Stimulated activated CD8-positive, alpha-beta memory T cell treated with anti-CD3 and anti-CD28 coated beads, Interleukin-2, amount 100 ng/mL, for 48 hours (primary cell): Measurements from ENCODE around the gene B3GAT3.
A peak's percentile ranks its signal among the peaks of the same experiment; 100 is the strongest.
"Not testable (repeated sequence)": the region's sequence is repeated elsewhere in the genome, so short reads cannot be mapped to it uniquely, and the experiment has no call there.

Source experiments
- DNase-seq, 2 donors: peaks; one replicate each; pipeline ENCODE4 v3.0.0-alpha.2; 2020; ENCODE audit warnings: low read depth in 2 of 2

Gene B3GAT3

DNA sequence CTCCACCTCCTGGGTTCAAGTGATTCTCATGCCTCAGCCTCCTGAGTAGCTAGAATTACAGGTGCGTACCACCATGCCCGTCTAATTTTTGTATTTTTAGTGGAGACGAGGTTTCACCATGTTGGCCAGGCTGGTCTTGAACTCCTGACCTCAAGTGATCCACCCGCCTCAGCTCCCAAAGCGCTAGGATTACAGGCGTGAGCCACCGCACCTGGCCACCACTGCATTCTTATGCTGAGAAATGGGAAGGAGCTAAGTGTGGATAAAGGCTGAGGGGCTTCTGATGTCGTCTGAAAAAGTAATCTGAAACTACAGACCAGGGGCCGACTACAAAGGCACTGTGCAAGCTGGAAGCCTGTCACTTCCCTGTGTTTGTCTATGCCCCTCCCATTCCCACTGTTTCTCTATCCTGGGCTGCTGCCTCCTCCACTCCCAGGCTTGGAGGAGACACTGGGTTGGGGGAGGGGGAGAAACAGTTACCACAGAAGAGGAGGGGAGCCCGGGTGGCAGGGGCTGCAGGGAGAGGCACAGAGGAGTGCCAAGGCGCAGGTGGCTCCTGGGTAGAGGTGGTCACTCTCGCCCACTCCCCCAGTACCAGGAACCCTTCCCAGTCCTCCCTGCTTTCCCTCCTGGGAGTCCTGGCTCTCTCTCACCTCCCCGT is 17.2 kb downstream of the B3GAT3 start:
- DNase-seq, result no peak

DNA sequence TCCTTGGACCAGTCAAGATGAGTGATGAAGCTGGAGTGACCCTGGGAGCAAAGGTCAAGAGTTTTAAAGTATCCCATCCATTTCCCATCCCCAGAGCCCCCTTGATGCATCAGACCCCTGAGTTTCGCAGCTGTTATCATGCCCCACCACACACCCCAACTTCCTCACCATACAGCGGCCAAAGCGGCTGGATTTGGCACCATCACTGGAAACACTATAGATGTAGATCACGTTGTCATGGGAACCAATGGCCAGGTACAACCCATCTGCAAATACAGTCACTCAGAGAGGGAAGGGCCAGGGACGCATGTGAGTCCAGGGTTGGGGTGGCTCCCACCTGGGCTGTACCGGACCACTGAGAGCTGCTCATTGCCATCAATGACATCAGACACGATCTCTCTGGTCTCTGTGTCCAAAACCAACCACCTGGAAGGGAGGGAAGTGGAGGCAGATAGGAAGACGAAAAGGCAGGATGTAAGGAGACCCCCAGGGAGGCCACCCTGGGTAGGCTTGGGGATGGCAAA is 17.9 kb downstream of the B3GAT3 start:
- DNase-seq, result no peak

- DNase-seq, result no peak
Measured at GRCh38 chr11:62603072-62603408, 18.7 kb downstream of the B3GAT3 start.

GRCh38 chr11:62602141-62603071 is 19.4 kb downstream of the B3GAT3 start:
- peak in 1 of 2 donors; percentile 34 for DNase-seq

GRCh38 chr11:62601372-62602140 is 20.2 kb downstream of the B3GAT3 start, which contains the start of gene MTA2:
MTA2 (minus strand) TSS chr11:62601865; CDS start chr11:62601450, 415 bp downstream.
- peak; percentile 96 to 100 for DNase-seq

GRCh38 chr11:62601122-62601371 is 20.7 kb downstream of the B3GAT3 start:
- DNase-seq, result peak; percentile 27 to 32

- no peak for DNase-seq
Measured at GRCh38 chr11:62600367-62601121, 21.2 kb downstream of the B3GAT3 start.

DNA sequence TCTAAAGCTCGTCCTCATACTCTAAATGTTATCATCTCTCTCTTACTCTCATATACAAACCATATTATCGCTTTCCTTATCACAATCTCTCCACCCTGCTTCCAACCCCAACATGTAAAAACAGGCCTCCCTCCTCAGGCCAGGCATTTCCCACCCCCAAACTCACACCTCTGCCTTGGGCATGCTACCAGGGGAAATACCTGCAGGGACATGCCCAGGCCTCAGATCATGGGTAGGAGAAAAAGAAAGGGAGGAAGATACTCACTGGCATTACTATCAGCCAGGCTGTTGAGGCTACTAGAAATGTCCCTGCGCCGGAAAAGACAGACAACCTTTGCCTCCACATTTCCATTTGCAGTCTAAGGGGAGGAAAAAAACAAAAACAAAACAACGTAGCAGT is 21.9 kb downstream of the B3GAT3 start:
- no peak for DNase-seq

DNA sequence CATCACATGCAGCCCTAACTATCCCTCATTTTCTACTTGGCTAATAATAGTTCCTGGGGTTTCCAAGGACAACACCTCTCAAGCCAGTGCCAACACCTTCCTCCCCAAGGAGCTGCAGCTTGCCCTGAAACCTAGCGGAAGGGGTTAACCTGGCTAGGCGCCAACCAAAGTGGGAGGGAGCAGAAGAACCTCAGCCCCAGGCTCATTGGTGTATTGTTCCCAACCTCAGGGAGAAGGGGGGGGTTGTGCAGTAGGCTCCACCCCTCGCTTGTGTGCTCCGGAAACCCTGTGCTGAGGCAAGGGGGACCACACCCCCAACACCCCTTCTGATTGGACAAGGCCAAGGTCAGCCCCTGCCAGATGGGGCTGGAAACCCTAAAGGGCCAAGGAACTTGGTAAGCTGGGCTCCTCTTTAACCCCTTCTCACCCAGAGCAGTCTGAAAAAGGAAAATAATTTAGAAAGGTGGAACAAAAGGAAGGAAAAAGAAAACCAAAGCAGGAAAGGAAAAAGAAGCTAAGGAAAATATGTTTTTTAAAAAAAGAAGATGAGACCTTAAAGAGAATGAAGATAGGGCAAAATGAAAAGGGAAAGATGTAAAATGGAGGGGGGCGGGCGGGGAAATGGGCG is 22.6 kb downstream of the B3GAT3 start:
- DNase-seq, result peak; percentile 92

- no peak for DNase-seq
Measured at GRCh38 chr11:62595124-62595523, 26.7 kb downstream of the B3GAT3 start.

GRCh38 chr11:62593434-62594044 is 28.2 kb downstream of the B3GAT3 start:
- peak; percentile 64 to 72 for DNase-seq

GRCh38 chr11:62592989-62593421 is 28.8 kb downstream of the B3GAT3 start:
- no peak for DNase-seq

GRCh38 chr11:62592146-62592815 is 29.5 kb downstream of the B3GAT3 start:
- no peak for DNase-seq

GRCh38 chr11:62591448-62592145 is 30.2 kb downstream of the B3GAT3 start, which contains the start of gene TUT1:
TUT1 (minus strand) TSS chr11:62591523; CDS start chr11:62591485, 38 bp downstream.
- peak; percentile 86 to 88 for DNase-seq

GRCh38 chr11:62588966-62589637 is 32.7 kb downstream of the B3GAT3 start:
- no peak for DNase-seq

- DNase-seq, result not testable (repeated sequence)
Measured at GRCh38 chr11:62585356-62585755, 36.4 kb downstream of the B3GAT3 start.

DNA sequence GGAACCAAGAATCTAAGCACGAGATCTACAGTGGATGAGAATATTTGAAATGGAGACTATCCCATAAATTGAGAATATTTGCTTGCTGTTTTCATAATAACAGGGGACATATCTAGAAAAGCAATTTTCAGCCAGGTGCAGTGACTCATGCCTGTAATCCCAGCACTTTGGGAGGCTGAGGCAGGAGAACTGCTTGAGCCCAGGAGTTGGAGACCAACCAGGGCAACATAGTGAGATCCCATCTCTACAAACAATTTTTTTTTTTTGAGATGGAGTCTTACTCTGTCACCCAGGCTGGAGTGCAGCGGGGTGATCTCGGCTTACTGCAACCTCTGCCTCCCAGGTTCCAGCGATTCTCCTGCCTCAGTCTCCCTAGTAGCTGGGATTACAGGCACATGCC is 40.1 kb downstream of the B3GAT3 start:
- DNase-seq, result not testable (repeated sequence)

DNA sequence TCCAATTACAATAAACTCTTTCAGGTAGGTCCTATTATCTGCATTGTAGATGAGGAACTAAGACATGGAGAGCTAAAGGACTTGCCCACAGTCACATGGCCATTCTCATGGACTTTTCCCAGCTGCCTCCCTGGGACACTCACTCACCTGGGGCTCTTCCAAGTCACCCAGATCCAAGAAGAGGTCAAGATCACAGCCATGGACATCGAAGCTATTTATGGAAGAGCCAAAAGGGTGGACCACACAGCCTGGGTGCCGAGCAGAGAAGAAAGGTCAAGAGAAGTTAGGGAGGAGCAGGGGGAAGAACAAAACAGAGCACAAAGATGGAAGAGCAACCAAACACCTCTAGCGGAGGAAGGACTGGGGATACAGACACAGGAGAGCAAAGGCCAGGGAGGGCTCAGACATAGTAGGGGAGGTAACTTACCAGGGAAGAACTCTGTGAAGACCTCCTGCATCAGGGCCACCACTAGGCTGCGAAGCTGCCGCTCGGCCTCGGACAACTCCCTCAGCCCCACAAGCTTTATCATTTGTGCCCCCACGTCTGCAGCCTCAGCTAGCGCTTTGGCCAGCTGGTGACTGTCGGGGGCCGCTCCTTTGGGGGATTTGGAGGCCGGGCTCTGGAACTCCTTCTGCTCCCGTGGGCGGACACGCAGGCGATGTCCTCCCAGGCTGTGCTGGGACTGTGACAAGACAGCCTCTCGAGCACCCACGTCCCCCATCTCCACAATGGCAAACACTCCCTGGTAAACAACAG is 40.6 kb downstream of the B3GAT3 start:
- DNase-seq, result no peak
